DND-41 (cell line): Measurements from ENCODE around the gene MED14.

ENCODE experiments used
- ATAC-seq: fragments of 200-7000 bp; cut with Tn5 transposase; 3 replicates; pipeline ENCODE4 v1.9.1; 2021; ENCODE audit warnings: low read depth; ENCODE audit not compliant: insufficient read depth
- DNase-seq: peaks from one replicate; pipeline ENCODE4 v3.0.0-alpha.2; 2020
- H2AFZ ChIP-seq: 2 replicates; pipeline ENCODE4 v1.6.0; 2012; ENCODE audit warnings: low read depth, low read length
- H3K27ac ChIP-seq: 2 replicates; pipeline ENCODE4 v1.5.1; 2012; ENCODE audit warnings: low read length, inconsistent platforms
- H3K27me3 ChIP-seq: fragments of 200-600 bp; sonication (generic); 2 replicates; pipeline ENCODE4 v1.6.0; 2012; ENCODE audit warnings: low read length, mild to moderate bottlenecking, inconsistent platforms; ENCODE audit not compliant: insufficient read depth, poor library complexity
- H3K36me3 ChIP-seq: 2 replicates; pipeline ENCODE4 v1.5.1; 2012; ENCODE audit warnings: low read length, inconsistent platforms; ENCODE audit not compliant: insufficient read depth
- H3K4me1 ChIP-seq: 2 replicates; pipeline ENCODE4 v1.5.1; 2012; ENCODE audit warnings: mild to moderate bottlenecking, low read length; ENCODE audit not compliant: insufficient read depth
- H3K4me2 ChIP-seq: 2 replicates; pipeline ENCODE4 v1.6.0; 2012; ENCODE audit warnings: mild to moderate bottlenecking, moderate library complexity, low read length, inconsistent platforms; ENCODE audit not compliant: insufficient read depth
- H3K4me3 ChIP-seq, 2 experiments: fragments of 200-600 bp in 1 of 2; shearing (Covaris generic) in 1 of 2; 2 replicates each; pipeline ENCODE4 v1.5.1; 2012 to 2016; ENCODE audit warnings: inconsistent platforms in 2 of 2, low read length in 2 of 2, mild to moderate bottlenecking in 2 of 2, low read depth in 1 of 2, moderate library complexity in 1 of 2
- H3K79me2 ChIP-seq: 2 replicates; pipeline ENCODE4 v1.6.0; 2012; ENCODE audit warnings: low read length, inconsistent platforms; ENCODE audit not compliant: insufficient read depth
- H3K9ac ChIP-seq: 2 replicates; pipeline ENCODE4 v1.6.0; 2012; ENCODE audit warnings: low read depth, mild to moderate bottlenecking, inconsistent platforms, low read length, moderate library complexity
- H3K9me3 ChIP-seq: 2 replicates; pipeline ENCODE4 v1.5.1; 2012; ENCODE audit warnings: low read length, moderate library complexity, mild to moderate bottlenecking, inconsistent platforms; ENCODE audit not compliant: insufficient read depth, severe bottlenecking
- H4K20me1 ChIP-seq: 2 replicates; pipeline ENCODE4 v1.6.0; 2012; ENCODE audit warnings: low read length; ENCODE audit not compliant: insufficient read depth
- EZH2 ChIP-seq: IDR thresholded peaks from 3 replicates; pipeline ENCODE4 v1.6.1; 2012; ENCODE audit warnings: borderline replicate concordance, low read depth, mild to moderate bottlenecking, moderate library complexity, low read length, inconsistent platforms; ENCODE audit not compliant: severe bottlenecking
- TF ChIP-seq, protein P1 (sequence below): IDR thresholded peaks from 2 replicates; pipeline ENCODE4 v1.5.1; 2012; ENCODE audit warnings: borderline replicate concordance, low read length, moderate library complexity, mild to moderate bottlenecking; ENCODE audit not compliant: poor library complexity, severe bottlenecking; ENCODE audit errors: extremely low read depth

Gene MED14

DNA sequence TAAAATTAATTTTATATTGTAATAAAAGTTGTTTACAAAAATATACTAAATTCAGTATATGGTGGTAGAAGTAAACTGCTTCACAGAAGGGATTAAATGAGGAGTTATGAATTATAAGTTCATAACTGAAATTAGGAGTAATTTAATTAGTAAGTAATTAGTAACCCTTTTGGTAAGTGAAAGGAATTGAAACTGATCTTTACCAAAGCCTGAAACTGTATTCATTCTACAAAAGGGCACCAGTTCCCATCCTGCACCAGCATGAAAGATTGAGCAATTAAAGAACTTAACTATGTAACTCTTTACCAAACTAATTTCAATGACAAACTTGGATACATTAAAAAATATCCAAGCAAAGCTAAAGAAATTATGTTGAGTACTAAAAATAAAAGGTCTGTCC lies 8.2 kb downstream of the MED14 start:
- TF ChIP-seq, protein P1, sequence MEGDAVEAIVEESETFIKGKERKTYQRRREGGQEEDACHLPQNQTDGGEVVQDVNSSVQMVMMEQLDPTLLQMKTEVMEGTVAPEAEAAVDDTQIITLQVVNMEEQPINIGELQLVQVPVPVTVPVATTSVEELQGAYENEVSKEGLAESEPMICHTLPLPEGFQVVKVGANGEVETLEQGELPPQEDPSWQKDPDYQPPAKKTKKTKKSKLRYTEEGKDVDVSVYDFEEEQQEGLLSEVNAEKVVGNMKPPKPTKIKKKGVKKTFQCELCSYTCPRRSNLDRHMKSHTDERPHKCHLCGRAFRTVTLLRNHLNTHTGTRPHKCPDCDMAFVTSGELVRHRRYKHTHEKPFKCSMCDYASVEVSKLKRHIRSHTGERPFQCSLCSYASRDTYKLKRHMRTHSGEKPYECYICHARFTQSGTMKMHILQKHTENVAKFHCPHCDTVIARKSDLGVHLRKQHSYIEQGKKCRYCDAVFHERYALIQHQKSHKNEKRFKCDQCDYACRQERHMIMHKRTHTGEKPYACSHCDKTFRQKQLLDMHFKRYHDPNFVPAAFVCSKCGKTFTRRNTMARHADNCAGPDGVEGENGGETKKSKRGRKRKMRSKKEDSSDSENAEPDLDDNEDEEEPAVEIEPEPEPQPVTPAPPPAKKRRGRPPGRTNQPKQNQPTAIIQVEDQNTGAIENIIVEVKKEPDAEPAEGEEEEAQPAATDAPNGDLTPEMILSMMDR, result no peak
- no peak for TF ChIP-seq EZH2
- Histone ChIP-seq H3K79me2 (peaks cover 73% of the 10 kb centered on the region), H3K4me3 (no peak overlapping the region), H3K27ac (no peak overlapping the region), H2AFZ (no peak overlapping the region), H3K36me3 (peaks cover 12% of the 10 kb centered on the region; the same call in 1 of the 2 replicates), H3K9me3 (no peaks in the 10 kb centered on the region), H3K4me1 (no peaks in the 10 kb centered on the region; the same call in 1 of the 2 replicates), H4K20me1 (peaks cover 7% of the 10 kb centered on the region; the same call in 1 of the 2 replicates), H3K4me2 (no peak overlapping the region), H3K9ac (no peak overlapping the region), H3K27me3 (no peaks in the 10 kb centered on the region)
- ATAC-seq (no peak), DNase-seq (no peak)

DNA sequence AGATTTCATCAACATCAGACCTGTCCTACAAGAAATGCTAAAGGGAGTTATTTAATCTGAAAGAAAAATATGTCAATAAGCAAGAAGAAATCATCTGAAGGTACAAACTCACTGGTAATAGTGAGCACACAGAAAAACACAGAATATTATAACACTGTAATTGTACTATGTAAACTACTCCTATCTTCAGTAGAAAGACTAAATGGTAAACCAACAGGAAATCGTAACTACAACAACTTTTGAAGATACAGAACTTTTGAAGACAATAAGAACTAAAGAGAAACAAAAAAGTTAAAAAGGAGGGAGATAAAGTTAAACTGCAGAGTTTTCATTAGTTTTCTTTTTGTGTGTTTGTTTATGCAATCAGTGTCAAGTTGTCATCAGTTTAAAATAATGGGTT lies 12.4 kb downstream of the MED14 start:
- no peaks in the 10 kb centered on the region for H3K27me3 ChIP-seq
- H3K4me3 ChIP-seq, result no peak overlapping the region
- no peak overlapping the region for H3K4me2 ChIP-seq
- H3K9ac ChIP-seq, result no peak overlapping the region
- H4K20me1 ChIP-seq, result peaks cover 3% of the 10 kb centered on the region; the same call in 1 of the 2 replicates
- no peak for TF ChIP-seq EZH2
- TF ChIP-seq, protein P1, result no peak
- H3K27ac ChIP-seq, result no peak overlapping the region
- DNase-seq, result no peak
- H3K79me2 ChIP-seq, result peaks cover 64% of the 10 kb centered on the region
- no peak for ATAC-seq
- no peak overlapping the region for H2AFZ ChIP-seq
- H3K36me3 ChIP-seq, result peaks cover 31% of the 10 kb centered on the region
- H3K4me1 ChIP-seq, result no peaks in the 10 kb centered on the region
- no peaks in the 10 kb centered on the region for H3K9me3 ChIP-seq

GRCh38 chrX:40721489-40722106 lies 13.7 kb downstream of the MED14 start:
- H3K27me3 ChIP-seq, result no peaks in the 10 kb centered on the region
- no peak overlapping the region for H3K4me2 ChIP-seq
- ATAC-seq (no peak), DNase-seq (no peak)
- peaks cover 26% of the 10 kb centered on the region for H3K36me3 ChIP-seq
- H3K9me3 ChIP-seq, result no peaks in the 10 kb centered on the region
- H3K4me1 ChIP-seq, result no peaks in the 10 kb centered on the region
- no peak overlapping the region for H3K9ac ChIP-seq
- H4K20me1 ChIP-seq, result no peaks in the 10 kb centered on the region
- peaks cover 65% of the 10 kb centered on the region for H3K79me2 ChIP-seq
- no peak overlapping the region for H3K27ac ChIP-seq
- H2AFZ ChIP-seq, result no peak overlapping the region
- TF ChIP-seq EZH2, result no peak
- TF ChIP-seq, protein P1, result no peak
- no peak overlapping the region for H3K4me3 ChIP-seq

GRCh38 chrX:40720792-40721191 lies 14.6 kb downstream of the MED14 start:
- H4K20me1 ChIP-seq, result no peaks in the 10 kb centered on the region
- no peak for ATAC-seq
- no peak for TF ChIP-seq EZH2
- TF ChIP-seq, protein P1, result no peak
- H3K27ac ChIP-seq, result no peak overlapping the region
- H2AFZ ChIP-seq, result no peak overlapping the region
- H3K4me2 ChIP-seq, result no peak overlapping the region
- no peak overlapping the region for H3K9ac ChIP-seq
- H3K4me3 ChIP-seq, result no peak overlapping the region
- peaks cover 26% of the 10 kb centered on the region for H3K36me3 ChIP-seq
- no peak for DNase-seq
- H3K9me3 ChIP-seq, result no peaks in the 10 kb centered on the region
- H3K27me3 ChIP-seq, result no peaks in the 10 kb centered on the region
- H3K4me1 ChIP-seq, result no peaks in the 10 kb centered on the region
- H3K79me2 ChIP-seq, result peaks cover 69% of the 10 kb centered on the region
